Large intestine (tissue), 3 donors: Measurements from ENCODE around the gene SMG1. TPM values are rescaled to one million over a fixed set of nuclear protein-coding genes. Genes with fewer than 3 reads are reported as not detected.

Experiments used
- DNase-seq, 2 donors: peaks; one replicate each; pipeline versions ENCODE4 v3.0.0 to v3.0.0-alpha.2; 2013
- H3K27ac ChIP-seq: one replicate; pipeline ENCODE4 v1.5.1; 2013; ENCODE audit warnings: low read length
- H3K27me3 ChIP-seq: 2 replicates; pipeline ENCODE4 v1.6.1; 2013; ENCODE audit warnings: low read length; ENCODE audit not compliant: control insufficient read depth, insufficient read depth
- H3K36me3 ChIP-seq: 2 replicates; pipeline ENCODE4 v1.6.1; 2013; ENCODE audit warnings: low read length; ENCODE audit not compliant: control insufficient read depth, insufficient read depth
- H3K4me1 ChIP-seq: one replicate; pipeline ENCODE4 v1.6.1; 2013; ENCODE audit warnings: low read length; ENCODE audit not compliant: control insufficient read depth, insufficient read depth
- H3K4me3 ChIP-seq: one replicate; pipeline ENCODE4 v1.5.1; 2013; ENCODE audit warnings: low read length
- H3K9me3 ChIP-seq: one replicate; pipeline ENCODE4 v1.6.1; 2013; ENCODE audit warnings: mild to moderate bottlenecking, low read depth, low read length, moderate library complexity; ENCODE audit not compliant: control insufficient read depth
- WGBS: methylation state at CpG from one replicate; pipeline ENCODE4 v1.1.5; 2013; ENCODE audit warnings: low lambda C conversion rate; ENCODE audit not compliant: insufficient coverage; 5-methylcytosine and 5-hydroxymethylcytosine counted together
- polyA plus RNA-seq: library from polyadenylated mRNA; unstranded; fragments of 120-200 nt; gene quantifications from one replicate; pipeline ENCODE4 v1.2.1, GENCODE V29; 2013

Gene SMG1
- polyA plus RNA-seq, 1 donor = 41.5 TPM

DNA sequence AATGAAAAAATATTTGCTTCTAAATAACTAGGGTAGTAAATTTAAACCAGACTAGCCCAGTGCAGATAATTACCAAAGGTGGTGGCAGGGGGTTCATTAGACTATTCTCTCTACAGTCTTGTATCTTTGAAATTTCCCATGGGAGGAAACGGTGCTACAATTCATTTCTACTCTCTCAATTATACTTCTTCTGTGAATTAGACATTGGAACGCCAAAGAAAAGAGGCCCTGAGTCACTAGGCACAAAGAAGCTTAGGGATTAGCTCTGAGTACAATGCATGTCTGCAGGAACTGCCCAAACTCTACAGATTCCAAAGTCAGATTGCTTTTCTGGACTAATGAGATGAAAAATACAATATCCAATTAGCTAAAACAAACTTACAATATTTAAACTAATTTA, 94.2 kb downstream of the SMG1 start:
- no peaks in the 10 kb centered on the region for H3K9me3 ChIP-seq
- DNase-seq = no peak
- WGBS = no CpG with 5 or more reads among the region's 2 CpGs
- no peaks in the 10 kb centered on the region for H3K27me3 ChIP-seq
- no peak overlapping the region for H3K27ac ChIP-seq
- H3K36me3 ChIP-seq = peaks cover 59% of the 10 kb centered on the region
- no peaks in the 10 kb centered on the region for H3K4me1 ChIP-seq
- no peak overlapping the region for H3K4me3 ChIP-seq

DNA sequence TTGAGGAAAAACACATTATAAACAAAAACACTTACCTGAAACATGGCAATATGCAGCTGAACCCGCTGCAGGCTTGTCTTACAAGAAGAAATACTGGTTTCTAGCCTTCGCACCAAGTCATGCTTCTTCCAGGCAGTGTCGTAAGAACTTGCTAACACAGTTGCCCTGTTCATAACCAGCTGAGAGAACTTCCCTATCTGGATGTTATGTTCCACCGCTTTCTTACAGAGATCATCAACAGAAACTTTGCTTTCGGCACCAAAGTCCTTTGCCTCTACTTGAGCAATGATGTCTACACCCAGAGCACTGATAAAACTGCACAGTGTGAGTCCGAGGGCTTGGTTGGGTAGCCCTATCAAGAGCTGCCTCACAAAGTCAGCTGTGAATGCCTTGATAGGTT, 97.0 kb downstream of the SMG1 start:
- Histone ChIP-seq H3K4me3 (no peak overlapping the region), H3K27me3 (no peaks in the 10 kb centered on the region), H3K9me3 (no peaks in the 10 kb centered on the region), H3K4me1 (no peaks in the 10 kb centered on the region), H3K27ac (peak overlapping the region; percentile 64), H3K36me3 (peaks cover 32% of the 10 kb centered on the region)
- DNase-seq = peak; percentile 68 to 83
- WGBS = 86% methylated on average over 1 of the region's 6 CpGs

DNA sequence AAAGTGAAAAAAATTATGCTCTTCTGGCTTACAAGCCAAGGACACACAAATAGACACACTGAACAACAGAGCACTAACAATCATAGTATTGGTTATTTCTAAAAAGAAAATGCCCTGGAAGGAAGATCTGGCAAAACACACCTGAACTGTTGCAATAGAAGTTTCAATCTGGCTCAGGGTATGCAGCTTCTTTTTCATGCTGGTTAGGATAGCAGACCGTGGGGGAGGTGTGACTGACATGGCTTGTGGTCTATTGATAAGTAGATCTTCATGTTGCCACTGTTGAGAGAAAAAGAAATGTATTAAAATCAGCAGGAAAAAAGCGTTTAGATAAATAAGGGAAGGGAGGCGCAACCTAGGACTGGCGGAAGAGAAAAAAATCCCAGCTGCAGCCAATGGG, 98.3 kb downstream of the SMG1 start:
- H3K4me1 ChIP-seq = no peaks in the 10 kb centered on the region
- no peak for DNase-seq
- no peaks in the 10 kb centered on the region for H3K9me3 ChIP-seq
- H3K27me3 ChIP-seq = no peaks in the 10 kb centered on the region
- H3K4me3 ChIP-seq = no peak overlapping the region
- H3K36me3 ChIP-seq = peaks cover 26% of the 10 kb centered on the region
- WGBS = 96% methylated on average over 3 of the region's 4 CpGs
- H3K27ac ChIP-seq = peak overlapping the region; percentile 3

DNA sequence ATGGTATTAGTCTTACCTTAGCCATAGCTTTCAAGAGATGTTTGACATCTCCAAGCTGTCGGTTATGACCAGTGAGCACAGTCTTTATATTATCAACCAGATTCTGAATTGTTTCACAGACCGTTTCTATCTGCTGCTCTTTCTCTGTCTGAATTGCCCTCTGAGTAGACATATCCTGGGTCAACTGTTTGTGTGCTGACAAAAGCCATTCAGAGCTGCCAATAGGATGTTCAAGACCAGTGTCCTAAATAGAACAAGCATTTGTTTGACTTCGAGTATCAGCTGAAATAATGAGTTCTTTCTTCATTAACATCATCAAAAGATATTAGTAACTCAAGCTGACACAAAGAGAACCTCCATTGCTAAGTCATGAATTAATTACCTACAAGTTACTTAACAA, 109.9 kb downstream of the SMG1 start:
- H3K27ac ChIP-seq = no peak overlapping the region
- H3K4me1 ChIP-seq = no peaks in the 10 kb centered on the region
- H3K36me3 ChIP-seq = peaks cover 65% of the 10 kb centered on the region
- H3K9me3 ChIP-seq = no peaks in the 10 kb centered on the region
- no peak for DNase-seq
- H3K27me3 ChIP-seq = no peaks in the 10 kb centered on the region
- 100% methylated on average over 1 of the region's 3 CpGs for WGBS
- no peak overlapping the region for H3K4me3 ChIP-seq

DNA sequence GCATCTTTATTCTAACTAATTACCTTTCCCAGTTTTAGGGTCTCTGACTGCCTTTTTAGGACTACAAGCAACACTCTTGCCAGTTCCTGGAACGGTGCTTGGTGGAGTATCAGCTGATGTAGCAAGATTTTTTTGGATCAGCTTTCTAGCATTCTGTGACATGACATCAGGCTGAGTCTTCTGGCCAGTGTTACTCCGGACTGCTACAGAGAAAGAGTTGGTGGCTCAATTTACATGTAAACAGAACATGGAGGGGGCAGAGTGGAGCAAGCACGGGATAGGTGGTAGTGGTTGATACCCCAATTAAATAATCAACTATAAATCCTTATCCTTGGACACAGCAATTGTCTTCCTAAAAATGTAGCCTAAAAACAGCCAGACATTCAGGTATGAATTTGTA, 114.3 kb downstream of the SMG1 start:
- Histone ChIP-seq H3K4me1 (no peaks in the 10 kb centered on the region), H3K4me3 (no peak overlapping the region), H3K27me3 (no peaks in the 10 kb centered on the region), H3K27ac (no peak overlapping the region), H3K9me3 (no peaks in the 10 kb centered on the region), H3K36me3 (peaks cover 63% of the 10 kb centered on the region)
- DNase-seq = no peak
- no CpG with 5 or more reads among the region's 3 CpGs for WGBS

DNA sequence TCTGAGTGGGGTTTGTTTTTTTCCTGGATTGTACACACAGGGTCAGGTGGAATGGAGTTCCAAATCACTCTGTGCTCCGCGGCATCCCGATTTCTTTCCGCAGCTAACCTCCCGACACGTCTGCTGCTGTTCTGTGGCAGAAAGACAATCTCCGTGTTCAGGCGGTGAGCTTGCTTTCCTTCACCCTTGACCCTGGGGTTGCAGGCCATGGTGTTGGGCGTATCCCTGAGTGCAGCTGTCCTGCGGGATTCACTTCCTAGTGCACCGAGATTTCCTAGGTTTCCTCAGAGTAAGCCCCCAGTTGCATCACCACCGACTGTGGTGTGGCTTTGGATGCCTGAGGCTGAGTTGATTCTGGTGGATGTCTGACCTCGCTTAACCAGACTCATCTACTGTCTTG, 117.0 kb downstream of the SMG1 start:
- Histone ChIP-seq H3K27me3 (no peaks in the 10 kb centered on the region), H3K4me3 (no peak overlapping the region), H3K27ac (no peak overlapping the region), H3K9me3 (no peaks in the 10 kb centered on the region), H3K36me3 (peaks cover 47% of the 10 kb centered on the region), H3K4me1 (no peaks in the 10 kb centered on the region)
- DNase-seq = no peak
- 100% methylated on average over 1 of the region's 13 CpGs for WGBS

DNA sequence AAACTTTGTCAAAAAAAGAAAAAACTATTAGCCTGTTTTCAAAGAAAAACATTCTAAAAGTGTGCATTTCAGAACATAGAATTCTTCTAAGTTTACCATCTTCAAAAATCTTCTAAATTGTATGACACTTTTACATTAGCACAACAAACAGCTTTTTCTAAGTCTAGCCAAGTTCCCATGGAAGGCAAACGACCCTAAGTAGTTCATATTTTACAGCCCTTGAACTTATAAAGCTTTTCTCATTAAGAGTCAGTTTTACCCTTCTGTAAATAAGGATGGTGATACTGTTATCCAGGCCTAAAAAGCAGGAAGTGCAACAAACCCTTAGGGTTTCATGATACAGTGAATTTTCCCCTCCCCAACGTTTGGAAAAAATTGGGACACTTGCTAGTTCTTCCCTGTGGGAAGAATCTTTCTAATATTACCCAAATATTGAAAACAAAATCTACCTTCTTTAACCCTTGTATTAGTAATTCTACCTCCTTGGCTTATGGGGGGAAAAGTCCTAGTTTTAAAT, 120.9 kb downstream of the SMG1 start:
- no peak overlapping the region for H3K27ac ChIP-seq
- no peaks in the 10 kb centered on the region for H3K9me3 ChIP-seq
- H3K36me3 ChIP-seq = peaks cover 27% of the 10 kb centered on the region
- 0% methylated on average over 1 of the region's 2 CpGs for WGBS
- no peak overlapping the region for H3K4me3 ChIP-seq
- H3K27me3 ChIP-seq = no peaks in the 10 kb centered on the region
- no peaks in the 10 kb centered on the region for H3K4me1 ChIP-seq
- DNase-seq = no peak

DNA sequence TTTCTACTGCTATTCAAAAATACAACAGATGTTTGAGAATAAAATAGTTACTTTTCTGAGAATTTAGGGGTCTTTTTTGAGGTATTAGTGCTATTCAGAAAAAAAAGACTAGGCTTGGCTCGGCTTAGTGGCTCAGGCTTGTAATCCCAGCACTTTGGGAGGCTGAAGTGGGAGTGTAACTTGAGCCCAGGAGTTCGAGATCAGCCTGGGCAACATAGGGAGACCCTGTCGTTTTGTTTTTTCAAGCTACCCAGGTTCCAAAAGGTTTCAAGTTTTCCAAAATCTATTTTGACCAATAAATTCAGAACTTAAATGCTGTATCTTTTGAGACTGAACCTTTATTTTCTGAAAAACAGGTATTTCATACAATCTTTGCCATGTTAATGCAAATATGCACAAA, 121.7 kb downstream of the SMG1 start:
- WGBS = 80% methylated on average over 1 of the region's 3 CpGs
- H3K27ac ChIP-seq = no peak overlapping the region
- H3K4me1 ChIP-seq = peaks cover 4% of the 10 kb centered on the region
- H3K36me3 ChIP-seq = peaks cover 22% of the 10 kb centered on the region
- no peak for DNase-seq
- H3K4me3 ChIP-seq = no peak overlapping the region
- no peaks in the 10 kb centered on the region for H3K27me3 ChIP-seq
- H3K9me3 ChIP-seq = no peaks in the 10 kb centered on the region

DNA sequence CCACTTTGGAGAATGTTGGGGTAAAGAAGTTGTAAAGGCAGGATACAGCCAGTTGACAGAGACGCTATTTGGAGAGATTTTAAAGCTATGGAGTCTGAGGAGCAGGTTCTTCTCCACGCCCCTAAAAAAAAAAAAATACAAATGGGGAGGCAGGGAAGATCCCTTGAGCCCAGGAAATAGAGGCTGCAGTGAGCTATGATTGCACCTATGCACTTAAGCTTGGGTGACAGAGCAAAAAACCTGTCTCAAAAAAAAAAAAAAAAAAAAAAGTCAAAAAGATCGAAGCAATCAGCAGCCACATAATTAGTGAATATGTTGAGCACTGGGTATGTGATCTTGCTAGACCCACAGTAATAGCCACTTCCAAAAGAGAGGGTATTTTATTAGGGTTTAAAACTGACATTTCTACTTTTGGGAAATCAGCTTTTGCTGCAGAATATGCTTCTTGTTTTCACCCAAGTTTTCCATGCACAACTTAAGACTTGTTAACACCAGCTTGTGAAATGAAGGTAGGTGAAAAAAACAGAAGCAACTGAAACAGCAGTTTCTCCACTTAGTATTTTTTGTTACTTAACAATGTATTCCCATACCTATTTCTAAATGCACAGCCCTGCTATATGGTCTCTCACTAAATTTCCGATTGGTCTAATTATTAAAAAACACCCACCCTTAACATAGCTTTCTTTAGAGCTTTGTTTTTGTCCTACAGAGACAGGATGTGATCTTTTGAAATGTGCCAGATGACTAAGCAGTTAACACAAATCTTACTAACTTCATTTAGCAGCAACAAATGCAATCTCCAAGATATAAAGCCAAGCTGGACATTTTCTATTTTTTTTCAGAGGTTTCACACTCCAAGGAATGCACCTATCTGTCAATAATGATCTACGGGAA, 122.4 kb downstream of the SMG1 start:
- WGBS = 67% methylated on average over 1 of the region's 5 CpGs
- H3K27me3 ChIP-seq = no peaks in the 10 kb centered on the region
- no peaks in the 10 kb centered on the region for H3K9me3 ChIP-seq
- no peak overlapping the region for H3K4me3 ChIP-seq
- DNase-seq = no peak
- no peak overlapping the region for H3K27ac ChIP-seq
- peaks cover 15% of the 10 kb centered on the region for H3K36me3 ChIP-seq
- peaks cover 4% of the 10 kb centered on the region for H3K4me1 ChIP-seq

DNA sequence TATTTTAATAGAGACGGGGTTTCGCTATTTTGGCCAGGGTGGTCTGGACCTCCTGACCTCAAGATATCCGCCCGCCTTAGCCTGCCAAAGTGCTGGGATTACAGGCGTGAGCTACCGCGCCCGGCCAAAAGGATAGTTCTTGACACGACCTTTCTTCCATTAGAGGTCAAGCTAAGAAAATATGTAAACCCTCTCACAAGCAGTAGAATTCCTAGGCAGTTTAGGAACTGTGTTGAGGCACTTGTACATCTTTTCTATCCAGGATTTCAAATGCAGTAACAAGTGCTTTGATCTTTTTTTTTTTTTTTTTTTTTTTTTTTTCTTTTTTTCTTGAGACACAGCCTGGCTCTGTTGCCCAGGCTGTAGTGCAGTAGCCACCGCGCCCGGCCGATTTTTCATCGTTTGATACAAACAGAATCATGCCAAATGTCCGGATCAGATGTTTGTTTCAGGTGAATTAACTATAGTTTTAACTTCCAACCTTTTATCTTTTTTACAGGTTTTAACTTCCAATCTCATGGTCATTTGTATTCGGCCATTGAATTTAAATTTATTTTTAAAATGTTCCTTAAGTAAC, 123.4 kb downstream of the SMG1 start:
- H3K36me3 ChIP-seq = peaks cover 11% of the 10 kb centered on the region
- peaks cover 4% of the 10 kb centered on the region for H3K4me1 ChIP-seq
- no peak overlapping the region for H3K4me3 ChIP-seq
- 83% methylated on average over 1 of the region's 16 CpGs for WGBS
- no peaks in the 10 kb centered on the region for H3K9me3 ChIP-seq
- H3K27me3 ChIP-seq = no peaks in the 10 kb centered on the region
- no peak overlapping the region for H3K27ac ChIP-seq
- DNase-seq = no peak
